Epithelial cell of esophagus (primary cell): ENCODE data around the gene EI24.

Experiments used
- DNase-seq: peaks from one replicate; pipeline ENCODE4 v3.0.0; 2010; ENCODE audit warnings: low read depth
- H3K4me3 ChIP-seq: 2 replicates; pipeline ENCODE4 v1.5.1; 2011; ENCODE audit warnings: mild to moderate bottlenecking, low read length, control low read depth
- TF ChIP-seq, protein P1 (sequence below): IDR thresholded peaks from 2 replicates; pipeline ENCODE4 v1.5.1; 2011; ENCODE audit warnings: low read depth, mild to moderate bottlenecking, low read length, control low read depth, inconsistent platforms; ENCODE audit not compliant: insufficient read depth; ENCODE audit errors: missing control alignments

The EI24 gene

GRCh38 chr11:125550780-125551179 is 18.5 kb upstream of the EI24 start:
- no peak overlapping the region for H3K4me3 ChIP-seq
- DNase-seq = no peak
- TF ChIP-seq, protein P1, sequence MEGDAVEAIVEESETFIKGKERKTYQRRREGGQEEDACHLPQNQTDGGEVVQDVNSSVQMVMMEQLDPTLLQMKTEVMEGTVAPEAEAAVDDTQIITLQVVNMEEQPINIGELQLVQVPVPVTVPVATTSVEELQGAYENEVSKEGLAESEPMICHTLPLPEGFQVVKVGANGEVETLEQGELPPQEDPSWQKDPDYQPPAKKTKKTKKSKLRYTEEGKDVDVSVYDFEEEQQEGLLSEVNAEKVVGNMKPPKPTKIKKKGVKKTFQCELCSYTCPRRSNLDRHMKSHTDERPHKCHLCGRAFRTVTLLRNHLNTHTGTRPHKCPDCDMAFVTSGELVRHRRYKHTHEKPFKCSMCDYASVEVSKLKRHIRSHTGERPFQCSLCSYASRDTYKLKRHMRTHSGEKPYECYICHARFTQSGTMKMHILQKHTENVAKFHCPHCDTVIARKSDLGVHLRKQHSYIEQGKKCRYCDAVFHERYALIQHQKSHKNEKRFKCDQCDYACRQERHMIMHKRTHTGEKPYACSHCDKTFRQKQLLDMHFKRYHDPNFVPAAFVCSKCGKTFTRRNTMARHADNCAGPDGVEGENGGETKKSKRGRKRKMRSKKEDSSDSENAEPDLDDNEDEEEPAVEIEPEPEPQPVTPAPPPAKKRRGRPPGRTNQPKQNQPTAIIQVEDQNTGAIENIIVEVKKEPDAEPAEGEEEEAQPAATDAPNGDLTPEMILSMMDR = no peak

GRCh38 chr11:125551835-125552342 is 17.4 kb upstream of the EI24 start:
- TF ChIP-seq, protein P1 = no peak
- H3K4me3 ChIP-seq = no peak overlapping the region
- no peak for DNase-seq

- DNase-seq = no peak
- TF ChIP-seq, protein P1 = no peak
- H3K4me3 ChIP-seq = no peak overlapping the region
Measured at GRCh38 chr11:125552927-125553326, 16.4 kb upstream of the EI24 start.

GRCh38 chr11:125553357-125553756 is 15.9 kb upstream of the EI24 start:
- DNase-seq = no peak
- no peak overlapping the region for H3K4me3 ChIP-seq
- TF ChIP-seq, protein P1 = no peak

- TF ChIP-seq, protein P1 = no peak
Measured at GRCh38 chr11:125554038-125554437, 15.2 kb upstream of the EI24 start.

GRCh38 chr11:125559888-125560287 is 9.4 kb upstream of the EI24 start:
- no peak for DNase-seq

More at GRCh38 chr11:125554038-125554437, 15.2 kb upstream of the EI24 start:
- no peak overlapping the region for H3K4me3 ChIP-seq
- DNase-seq = no peak

DNA sequence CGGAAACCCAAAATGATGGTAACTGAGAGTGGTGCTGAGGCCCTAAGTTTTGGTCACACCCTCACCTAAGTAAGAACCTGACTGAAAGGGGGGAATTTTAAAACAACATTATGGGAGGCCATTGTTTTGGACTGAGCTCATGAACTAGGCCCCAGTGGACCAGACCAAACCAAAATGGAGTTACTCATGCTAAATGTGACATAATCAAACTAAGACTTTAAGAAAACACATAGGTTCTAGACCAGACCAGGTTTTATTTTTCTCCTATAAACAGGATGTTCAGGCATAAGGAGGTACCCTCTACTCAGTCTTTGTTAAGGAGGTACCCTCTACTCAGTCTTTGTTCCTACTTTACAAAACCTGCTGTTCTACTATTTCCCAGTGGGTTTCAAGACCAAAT is 7.4 kb upstream of the EI24 start:
- no peak overlapping the region for H3K4me3 ChIP-seq
- DNase-seq = no peak
- TF ChIP-seq, protein P1 = no peak

More at GRCh38 chr11:125559888-125560287, 9.4 kb upstream of the EI24 start:
- TF ChIP-seq, protein P1 = no peak
- H3K4me3 ChIP-seq = no peak overlapping the region
